GM19351 (cell line): ENCODE data around the gene VDR.

ENCODE experiments used
- ATAC-seq: cut with Tn5 transposase; IDR thresholded peaks from one replicate; pipeline ENCODE4 v1.9.1; 2021; ENCODE audit warnings: mild to moderate bottlenecking, moderate library complexity; ENCODE audit not compliant: unreplicated experiment

Gene VDR

DNA sequence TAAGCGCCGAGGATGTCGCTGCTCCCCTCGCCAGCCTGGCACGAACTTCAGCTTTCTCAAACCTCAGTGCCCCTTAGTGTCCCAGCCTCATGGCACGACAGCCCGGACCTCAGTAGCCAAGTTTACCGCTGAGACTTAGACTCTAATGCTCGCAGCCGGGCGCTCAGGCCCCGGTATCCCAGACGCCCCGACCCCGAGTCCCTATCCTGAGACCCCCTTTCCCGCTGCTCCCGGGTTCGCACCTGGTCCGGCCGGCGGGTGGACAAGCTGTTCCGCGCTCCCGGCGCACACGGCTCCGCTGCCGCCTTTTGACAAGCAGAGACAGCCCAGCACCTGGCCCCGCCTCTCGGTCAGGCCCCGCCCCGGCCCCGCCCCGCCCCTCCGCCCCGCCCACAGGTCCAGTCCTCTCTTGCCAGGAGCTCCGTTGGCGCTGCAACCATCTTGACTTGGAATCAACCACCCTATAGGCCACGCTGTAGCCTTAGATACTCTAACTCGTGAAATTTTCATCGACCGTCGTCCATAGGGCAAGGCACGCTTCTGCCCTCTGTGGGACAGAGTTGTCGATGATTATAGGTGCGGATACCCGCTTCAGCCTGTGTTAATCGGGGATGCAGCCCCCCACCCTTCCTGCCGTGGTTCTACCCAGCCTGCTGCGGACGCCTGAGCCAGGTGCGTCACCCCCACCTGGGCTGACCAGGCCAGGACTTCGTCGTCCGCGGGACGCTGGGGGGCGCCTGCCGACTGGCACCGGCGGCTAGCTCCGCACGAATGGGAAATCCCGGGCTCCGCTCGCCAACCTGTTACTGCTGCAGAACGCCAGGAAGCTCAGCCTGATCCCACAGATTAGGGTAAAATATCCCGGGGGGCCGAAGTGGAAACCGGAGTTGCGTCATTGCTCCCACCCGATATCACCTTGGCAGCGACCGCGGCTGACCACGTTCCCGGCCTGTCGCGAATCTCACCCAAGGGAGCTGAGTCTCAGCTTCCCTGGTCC lies at the start of gene VDR:
Gene VDR, minus strand, starts transcription at position 282 of the 997 bp plus-strand sequence. CDS start 25,881 bp downstream, outside the sequence.
- peak; percentile 76 for ATAC-seq

GRCh38 chr12:47954058-47954457 lies 49.3 kb upstream of the VDR start:
- no peak for ATAC-seq

DNA sequence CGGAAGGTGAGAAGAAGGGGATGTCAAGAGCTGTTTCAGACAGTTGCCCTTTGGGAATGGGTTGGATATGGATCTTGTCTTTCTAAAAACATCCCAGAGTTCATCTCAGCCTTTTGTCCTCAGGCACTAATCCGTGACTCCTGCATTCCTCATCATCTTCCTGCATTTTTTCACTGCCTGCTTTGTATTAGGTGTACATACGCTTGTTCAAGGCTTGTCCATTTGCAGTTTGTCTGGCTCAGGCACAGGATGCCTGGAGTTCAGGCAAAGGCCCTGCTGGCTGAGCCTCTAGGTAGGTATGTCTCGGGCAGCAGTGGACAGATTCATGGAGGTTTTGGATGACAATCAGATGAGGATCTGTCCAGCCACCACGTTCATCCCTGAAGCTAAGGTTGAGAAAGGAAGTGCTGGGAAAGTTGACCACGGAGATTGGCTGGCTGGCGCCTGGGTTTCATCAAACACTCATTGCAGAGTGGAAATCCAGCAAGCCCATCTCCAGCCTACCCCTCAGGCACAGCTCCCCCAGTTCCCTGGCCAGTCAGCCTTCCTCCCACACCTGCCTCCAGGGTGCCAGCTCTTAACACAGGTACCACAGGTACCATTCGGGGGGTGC lies 46.2 kb upstream of the VDR start:
- ATAC-seq, result no peak

DNA sequence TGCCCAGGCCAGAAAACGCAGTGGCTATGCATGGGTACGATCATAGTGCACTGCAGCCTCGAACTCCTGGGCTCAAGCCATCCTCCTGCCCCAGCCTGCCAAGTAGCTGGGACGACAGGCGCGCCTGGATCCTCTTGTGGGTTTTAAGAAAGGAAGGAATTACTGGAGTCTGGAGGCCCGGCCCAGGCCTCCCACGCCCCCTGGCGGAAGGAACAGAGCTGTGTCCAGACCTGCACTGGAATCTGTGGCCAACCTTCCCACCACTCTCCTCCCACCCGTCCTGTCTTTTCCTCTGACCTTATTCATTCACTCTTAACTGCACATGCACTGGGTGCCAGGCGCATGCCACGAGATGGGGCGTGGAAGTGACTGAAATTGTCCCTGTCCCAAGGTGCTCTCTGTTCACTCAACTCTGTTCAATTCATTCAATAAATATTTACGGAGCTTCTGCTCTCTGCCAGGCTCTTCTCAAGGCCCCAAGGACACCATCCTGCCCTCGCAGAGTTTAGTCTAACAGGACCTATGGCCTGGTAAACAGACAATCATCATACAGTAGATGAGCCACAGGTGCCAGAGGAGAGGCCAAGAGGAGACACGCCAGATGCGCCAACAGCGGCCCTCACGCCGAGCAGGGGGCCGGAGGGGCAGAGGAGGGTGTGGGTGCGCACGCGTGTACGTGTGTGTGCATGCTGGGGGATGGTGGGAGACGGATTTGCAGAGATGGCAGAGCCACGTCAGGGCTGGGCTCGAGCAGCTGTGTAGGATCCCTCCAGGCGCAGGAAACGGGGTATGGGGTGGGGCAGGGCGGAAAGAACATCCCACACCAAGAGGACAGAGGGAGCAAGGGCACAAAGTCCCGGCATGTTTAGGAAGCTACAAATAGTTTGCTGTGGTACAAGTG lies 44.9 kb upstream of the VDR start:
- ATAC-seq, result no peak

- no peak for ATAC-seq
Observed at GRCh38 chr12:47947341-47947740, 42.5 kb upstream of the VDR start.

DNA sequence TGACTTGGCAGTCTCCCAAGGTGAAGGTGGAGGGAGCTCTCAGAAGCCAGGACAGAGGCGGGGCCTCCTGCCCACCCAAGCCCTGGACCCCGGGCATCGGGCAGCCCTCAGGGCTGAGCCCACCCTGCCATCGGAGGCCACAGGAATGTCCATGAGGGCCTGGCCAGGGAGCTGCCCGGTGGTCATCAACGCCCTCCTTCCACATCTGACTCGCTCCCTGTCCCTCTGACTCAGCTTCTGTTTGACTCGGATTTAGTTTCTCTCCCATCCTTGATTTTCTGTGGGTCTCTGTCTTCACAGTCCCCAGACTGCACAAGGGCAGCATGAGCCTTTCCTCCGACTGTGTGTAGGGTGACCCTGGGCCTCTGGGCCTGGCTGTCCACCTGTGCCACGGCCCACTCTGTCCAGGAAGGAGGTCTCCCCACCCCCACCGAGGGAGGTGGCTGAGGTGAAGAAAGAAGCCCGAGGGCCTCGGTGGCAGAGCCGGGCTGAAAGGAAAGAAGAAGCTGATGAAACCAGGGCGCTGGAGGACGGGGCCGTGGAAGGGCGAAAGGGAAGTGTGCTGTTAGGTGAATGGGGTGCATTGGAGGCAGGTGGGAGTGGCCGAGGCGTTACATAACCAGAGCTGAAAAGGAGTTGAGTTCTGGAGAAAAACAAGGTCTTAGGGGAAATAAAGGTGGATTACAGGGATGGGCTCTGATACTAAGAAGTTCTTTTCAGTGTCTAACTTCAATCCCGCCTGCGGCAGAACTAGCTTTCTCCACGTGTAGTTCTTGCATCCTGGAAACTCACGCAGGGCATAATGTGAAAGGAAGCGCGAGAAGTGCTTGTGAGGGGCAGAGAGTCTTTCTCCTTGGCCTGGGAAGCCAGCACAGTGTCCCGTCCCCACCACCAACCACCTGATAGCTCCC lies 41.9 kb upstream of the VDR start:
- no peak for ATAC-seq

- ATAC-seq, result no peak
Observed at GRCh38 chr12:47945341-47945728, 40.5 kb upstream of the VDR start.

DNA sequence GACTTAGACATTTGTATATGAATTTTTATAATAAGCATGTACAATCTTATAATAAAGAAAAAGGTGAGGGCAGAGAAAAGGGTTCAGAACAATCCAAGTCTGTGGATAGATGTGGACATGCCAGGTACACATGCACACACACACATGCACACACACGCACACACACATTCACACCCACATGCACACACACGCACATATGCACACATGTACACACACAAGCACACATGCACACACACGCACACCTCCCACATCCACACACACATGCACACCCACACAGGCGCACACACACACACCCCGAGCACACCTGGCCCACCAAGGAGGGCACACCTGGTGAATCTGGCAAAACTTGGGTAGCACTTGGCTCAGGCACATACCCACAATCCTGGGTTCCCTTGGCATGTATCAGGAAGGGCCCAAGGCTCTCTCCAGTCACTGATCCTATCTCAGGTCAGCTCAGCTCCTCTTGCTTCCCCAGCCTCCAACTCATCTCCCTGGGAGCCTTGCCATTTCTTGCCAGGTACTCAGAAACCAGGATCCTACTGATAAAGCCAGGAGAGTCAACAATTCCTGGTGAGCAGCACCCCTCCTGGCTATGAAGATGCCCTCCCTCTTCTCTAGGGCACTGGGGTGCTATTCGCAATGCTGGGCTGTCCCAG lies 40.0 kb upstream of the VDR start:
- no peak for ATAC-seq

DNA sequence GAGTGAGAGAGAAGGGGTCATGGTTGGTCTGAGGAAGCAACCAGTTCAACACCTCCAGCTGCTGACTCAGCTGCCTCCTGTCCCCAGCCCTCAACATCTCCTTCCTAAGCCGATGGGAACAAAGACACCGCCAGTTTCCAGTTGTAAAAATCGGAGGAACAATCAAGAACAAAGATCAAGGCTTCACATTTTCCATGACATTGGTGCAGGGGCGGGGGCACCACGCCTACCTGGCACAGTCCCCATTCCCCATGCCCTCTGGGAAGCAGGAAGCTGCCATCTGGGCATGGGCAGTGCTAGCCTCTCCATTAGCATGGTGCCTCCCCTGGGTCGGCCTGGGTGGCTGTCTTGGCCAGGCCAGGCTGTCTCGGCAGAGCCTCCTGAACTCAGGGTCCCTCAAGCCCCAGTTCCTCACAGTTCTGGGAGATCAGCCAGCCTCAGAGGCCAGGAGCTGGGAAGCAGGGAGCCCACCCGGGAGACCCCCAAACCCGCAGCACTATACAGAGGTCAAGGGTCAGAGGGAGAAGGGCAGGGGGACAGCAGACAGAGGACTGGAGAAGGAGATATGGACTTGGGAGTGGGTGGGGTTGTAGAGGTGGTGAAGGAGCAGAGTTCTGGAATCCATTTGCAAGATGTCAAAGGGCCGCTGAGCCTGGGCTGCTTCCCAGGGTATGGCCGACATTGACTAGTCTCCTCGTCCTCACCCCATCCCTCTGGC lies 39.0 kb upstream of the VDR start:
- ATAC-seq, result no peak

GRCh38 chr12:47942614-47943225 lies 37.9 kb upstream of the VDR start:
- ATAC-seq, result no peak

GRCh38 chr12:47941871-47942613 lies 37.2 kb upstream of the VDR start:
- no peak for ATAC-seq

- no peak for ATAC-seq
Observed at GRCh38 chr12:47941475-47941780, 36.6 kb upstream of the VDR start.

DNA sequence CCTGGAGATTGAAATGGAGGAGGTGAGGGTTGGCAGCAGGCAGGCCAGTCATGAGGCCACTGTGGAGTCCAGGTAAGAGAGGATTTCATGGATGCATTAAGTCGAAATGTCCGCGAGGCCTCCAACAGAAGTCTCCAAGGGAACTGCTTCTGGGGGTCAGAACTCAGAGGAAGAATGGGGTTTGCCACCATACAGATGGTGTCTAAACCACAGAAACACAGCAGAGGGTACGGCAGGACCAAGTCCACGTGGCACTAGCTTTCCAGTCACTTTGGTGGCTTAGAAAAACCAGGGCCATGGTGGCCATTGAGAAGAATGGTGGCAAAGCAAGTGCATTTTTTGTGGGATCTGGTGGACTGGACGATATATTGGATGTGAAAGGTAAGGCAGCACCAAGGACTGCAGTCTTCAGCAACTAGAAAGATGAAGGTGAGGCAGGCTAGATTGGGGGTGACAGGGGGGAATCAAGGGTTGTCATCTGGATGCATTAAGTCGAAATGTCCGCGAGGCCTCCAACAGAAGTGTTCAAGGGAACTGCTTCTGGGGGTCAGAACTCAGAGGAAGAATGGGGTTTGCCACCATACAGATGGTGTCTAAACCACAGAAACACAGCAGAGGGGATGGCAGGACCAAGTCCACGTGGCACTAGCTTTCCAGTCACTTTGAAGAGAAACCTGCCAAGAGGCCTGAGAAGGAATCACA lies 36.1 kb upstream of the VDR start:
- no peak for ATAC-seq

- ATAC-seq, result no peak
Observed at GRCh38 chr12:47939009-47939601, 34.3 kb upstream of the VDR start.

DNA sequence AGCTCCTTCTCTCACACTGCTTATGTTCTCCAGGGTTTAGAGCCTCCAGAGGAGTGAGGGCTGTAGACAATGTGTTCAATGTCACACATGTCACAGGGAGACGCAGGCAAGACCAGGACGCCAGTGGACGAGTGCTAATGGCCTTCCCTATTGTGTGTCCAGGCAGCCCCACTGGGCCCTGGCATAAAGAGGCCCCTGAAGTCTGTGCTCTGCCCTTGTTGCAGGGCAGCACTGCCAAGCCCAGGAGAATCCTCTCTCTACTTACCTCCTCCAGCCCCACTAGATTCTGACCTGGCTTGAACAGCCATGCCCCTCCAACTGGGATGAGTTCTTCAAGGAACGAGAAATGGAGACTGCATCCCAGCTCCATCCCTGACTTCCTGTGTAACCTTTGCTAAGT lies 33.8 kb upstream of the VDR start:
- ATAC-seq, result no peak

DNA sequence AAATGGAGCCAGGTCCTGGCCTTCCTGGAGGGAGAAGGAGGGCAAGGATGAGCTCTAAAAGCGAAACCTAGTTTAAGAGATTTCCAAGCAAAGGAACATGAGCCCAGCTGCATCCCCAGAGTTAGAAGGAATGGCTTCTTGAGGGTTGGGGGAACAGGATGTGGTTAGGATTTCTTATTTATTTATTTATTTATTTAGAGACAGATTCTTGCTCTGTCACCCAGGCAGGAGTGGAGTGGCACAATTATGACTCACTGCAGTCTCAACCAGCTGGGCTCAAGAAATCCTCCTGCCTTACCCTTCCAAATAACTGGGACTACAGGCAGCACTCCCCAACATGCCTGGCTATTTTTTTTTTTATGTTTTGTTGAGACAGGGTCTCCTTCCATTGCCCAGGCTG lies 33.3 kb upstream of the VDR start:
- no peak for ATAC-seq

GRCh38 chr12:47935184-47935583 lies 30.4 kb upstream of the VDR start:
- ATAC-seq, result no peak
